ENCODE results near the gene BIK. TPM values are rescaled to one million over a fixed set of nuclear protein-coding genes. Genes with fewer than 3 reads are reported as not detected.

BIK gene
- polyA plus RNA-seq, 1 of the 3 experiments (the other 2 are of a cell fraction), result 0.66 TPM

GRCh38 chr22:43113526-43114251, 3.1 kb downstream of the BIK start:
- Histone ChIP-seq H2AFZ (ENCODE audit: low read depth) (no peak overlapping the region), H3F3A (replicated peaks; ENCODE audit: insufficient read depth) (no peaks in the 10 kb centered on the region), H3K27me3 (ENCODE audit: insufficient read depth) (no peaks in the 10 kb centered on the region), H3K79me2 (ENCODE audit: insufficient read depth) (no peaks in the 10 kb centered on the region), H3K4me3 (ENCODE audit: low read depth in 2 of 2, low read length in 1 of 2) (no peak overlapping the region), H4K20me1 (ENCODE audit: insufficient read depth) (no peaks in the 10 kb centered on the region), H3K9me2 (no peaks in the 10 kb centered on the region), H3K9me3 (no peaks in the 10 kb centered on the region), H3K4me2 (no peak overlapping the region), H3K9ac (no peak overlapping the region), H3K4me1 (ENCODE audit: control insufficient read depth in 1 of 2, insufficient read depth in 2 of 2, low read depth in 1 of 2, low read length in 1 of 2) (no peaks in the 10 kb centered on the region; a peak in 1 of 4 replicates), H3K36me3 (replicated peaks in 1 of 2; ENCODE audit: control insufficient read depth in 1 of 2, insufficient read depth in 2 of 2, low read length in 1 of 2) (no peaks in the 10 kb centered on the region), H3K27ac (ENCODE audit: low read depth in 2 of 2, low read length in 1 of 2) (no peak overlapping the region)
- TF ChIP-seq POLR2AphosphoS5 (IDR thresholded peaks at IDR 0.05; ENCODE audit: low read depth, low read length) (no peak), RCOR1 (IDR thresholded peaks at IDR 0.05; ENCODE audit: low read length) (no peak), MAX (IDR thresholded peaks at IDR 0.05; ENCODE audit: low read depth) (no peak), RAD21 (IDR thresholded peaks at IDR 0.05; ENCODE audit: low read length) (no peak), TAF1 (IDR thresholded peaks at IDR 0.05; ENCODE audit: borderline replicate concordance, low read depth, low read length) (no peak), RXRA (IDR thresholded peaks at IDR 0.05; ENCODE audit: borderline replicate concordance, low read depth) (no peak), JUND (IDR thresholded peaks at IDR 0.05) (no peak), REST (IDR thresholded peaks at IDR 0.05; ENCODE audit: low read depth, low read length) (no peak), CTCF (IDR thresholded peaks at IDR 0.05) (no peak), ELF1 (IDR thresholded peaks at IDR 0.05) (no peak), ZBTB33 (IDR thresholded peaks at IDR 0.05; ENCODE audit: borderline replicate concordance, low read depth) (no peak), NRF1 (IDR thresholded peaks at IDR 0.05; ENCODE audit: low read depth, low read length) (no peak), NFIC (IDR thresholded peaks at IDR 0.05; ENCODE audit: borderline replicate concordance) (no peak), MXI1 (IDR thresholded peaks at IDR 0.05; ENCODE audit: low read depth, low read length) (no peak)
- no peak for DNase-seq
- 81% methylated on average over 6 of the region's 13 CpGs for WGBS (ENCODE audit: low lambda C conversion rate)
- POLR2A ChIA-PET, result no interaction called here
- CTCF ChIA-PET, result no interaction called here
